ENCODE measurements around the gene ATP6V0C. TPM values are rescaled to one million over a fixed set of nuclear protein-coding genes. Genes with fewer than 3 reads are reported as not detected.

ATP6V0C gene
- total and polyA plus RNA-seq, 2 of the 8 experiments (the other 6 are each of a cell fraction or from before 2014, with no cell fraction given): 125 to 176 TPM

GRCh38 chr16:2500430-2500917, 13.3 kb upstream of the ATP6V0C start:
- H2BK120ac ChIP-seq (replicated peaks; ENCODE audit: low read depth, low read length): no peak overlapping the region
- H2BK5ac ChIP-seq (ENCODE audit: low read depth, low read length): no peak overlapping the region
- H3K9ac ChIP-seq (replicated peaks in 1 of 4; ENCODE audit: extremely low read depth in 1 of 4, low read depth in 3 of 4, low read length in 3 of 4): no peak overlapping the region
- no peak overlapping the region for H4K5ac ChIP-seq (ENCODE audit: insufficient read length, low read depth, low read length)
- peak overlapping the region; percentile 73 for H4K91ac ChIP-seq (replicated peaks; ENCODE audit: insufficient read length, low read length)
- H2BK12ac ChIP-seq (ENCODE audit: low read depth, low read length): no peak overlapping the region
- peaks cover 2 to 4% of the 10 kb centered on the region in 2 experiments for H4K20me1 ChIP-seq (replicated peaks in 1 of 2; ENCODE audit: control insufficient read depth in 1 of 2, insufficient read depth in 2 of 2, low read length in 2 of 2)
- no peak overlapping the region for H3K4me3 ChIP-seq (ENCODE audit: extremely low read depth in 1 of 4, insufficient read depth in 2 of 4, low read depth in 3 of 4, low read length in 4 of 4)
- DNase-seq (ENCODE audit: low read depth in 1 of 2, low spot score in 2 of 2) (peak in 1 of 2 experiments; percentile 60), FAIRE-seq (no peak)
- H2BK20ac ChIP-seq (ENCODE audit: low read length): no peak overlapping the region
- H3K56ac ChIP-seq (replicated peaks; ENCODE audit: insufficient read length, low read depth, low read length): no peak overlapping the region
- H3K9me3 ChIP-seq (ENCODE audit: insufficient read depth in 2 of 2, low read depth in 1 of 2, low read length in 1 of 2): no peaks in the 10 kb centered on the region
- CTCF ChIA-PET (ENCODE audit: partially characterized antibody): interaction anchor here (0.6 to 3.3 kb wide), 30 partner anchors 9 to 459 kb away, joined by 3 to 32 read pairs (median 5); partner anchors contain the start of gene TEDC2
- TF ChIP-seq JUND (IDR thresholded peaks at IDR 0.05; ENCODE audit: low read length) (no peak), CTCF (IDR thresholded peaks at IDR 0.05; ENCODE audit: control extremely low read depth in 1 of 3, insufficient read depth in 1 of 3, low read depth in 1 of 3, low read length in 3 of 3) (peak in 2 of 3 experiments; percentile 30 to 40; a peak in 2 of 4 replicates)
- H3K23me2 ChIP-seq (ENCODE audit: low read depth, low read length): no peaks in the 10 kb centered on the region
- H2AFZ ChIP-seq (ENCODE audit: low read length): no peak overlapping the region
- peak overlapping the region; percentile 46; the same call in 1 of the 2 replicates for H4K8ac ChIP-seq (ENCODE audit: extremely low read depth, insufficient read depth, low read length)
- H3K4me2 ChIP-seq (ENCODE audit: insufficient read depth in 1 of 2, low read depth in 2 of 2, low read length in 2 of 2): no peak overlapping the region
- H3K27me3 ChIP-seq (replicated peaks in 1 of 4; ENCODE audit: control insufficient read depth in 3 of 4, extremely low read depth in 1 of 4, insufficient read depth in 3 of 4, low read length in 3 of 4): no peaks in the 10 kb centered on the region; a peak in 1 of 7 replicates
- no peak overlapping the region; the same call in 1 of the 2 replicates for H3K18ac ChIP-seq (ENCODE audit: extremely low read depth, low read length)
- POLR2A ChIA-PET (ENCODE audit: partially characterized antibody): interaction anchor here (0.9 to 2.0 kb wide), 14 partner anchors 10 to 346 kb away, joined by 3 to 10 read pairs (median 4); partner anchors contain the start of genes ATP6V0C, CEMP1 and NTN3
- peaks cover 0 to 16% (median 9%) of the 10 kb centered on the region in 4 experiments; a peak in 6 of 7 replicates for H3K4me1 ChIP-seq (replicated peaks in 1 of 4; ENCODE audit: control insufficient read depth in 3 of 4, insufficient read depth in 4 of 4, low read length in 3 of 4)
- H3K79me1 ChIP-seq (ENCODE audit: low read depth, low read length): no peaks in the 10 kb centered on the region; the same call in 1 of the 2 replicates
- H3K36me3 ChIP-seq (ENCODE audit: control insufficient read depth in 2 of 4, insufficient read depth in 4 of 4, low read length in 3 of 4): peaks cover 0 to 15% (median 4%) of the 10 kb centered on the region in 4 experiments; a peak in 4 of 8 replicates
- no peak overlapping the region for H2BK15ac ChIP-seq (ENCODE audit: low read length)
- H3K4ac ChIP-seq (replicated peaks; ENCODE audit: insufficient read length, low read depth, low read length): no peak overlapping the region
- no peaks in the 10 kb centered on the region for H3K79me2 ChIP-seq (ENCODE audit: control insufficient read depth in 1 of 2, insufficient read depth in 2 of 2, low read length in 2 of 2)
- no peak overlapping the region for H3K14ac ChIP-seq (ENCODE audit: insufficient read length)
- WGBS, 2 experiments (ENCODE audit: extremely low coverage in 1 of 2, insufficient coverage in 1 of 2, insufficient read length in 1 of 2, insufficient replicate concordance in 2 of 2, low coverage in 1 of 2, low lambda C conversion rate in 2 of 2, missing lambda C conversion rate in 1 of 2): 88% methylated on average over 20 of the region's 20 CpGs; no CpG with 5 or more reads in 1 of the 2 experiments
- H3K23ac ChIP-seq (ENCODE audit: insufficient read length): no peak overlapping the region
- H3K27ac ChIP-seq (ENCODE audit: low read depth, low read length): no peak overlapping the region
- H2AK5ac ChIP-seq (ENCODE audit: low read depth, low read length): no peak overlapping the region

Measured in H1 (cell line).